ENCODE results near the gene INO80.

The INO80 gene

DNA sequence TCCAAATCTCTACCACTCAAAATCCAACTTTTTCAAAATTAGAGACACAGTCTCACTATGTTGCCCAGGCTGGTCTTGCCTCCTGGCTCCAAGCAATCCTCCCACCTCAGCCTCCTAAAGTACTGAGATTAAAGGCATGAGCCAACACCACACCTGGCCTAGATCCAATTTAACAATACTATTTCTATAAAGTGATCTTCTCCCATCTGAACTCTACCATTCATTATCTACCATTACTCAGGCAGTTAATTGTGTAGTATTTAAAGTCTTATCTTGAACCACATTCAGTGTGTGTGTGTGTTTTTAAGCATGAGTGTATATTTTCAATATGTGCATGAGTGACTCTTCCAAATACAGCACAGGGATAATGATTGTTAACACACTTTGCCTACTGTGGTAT, 77.0 kb downstream of the INO80 start:
- no peak for DNase-seq

- DNase-seq: no peak
Observed at GRCh38 chr15:41032079-41032328, 84.1 kb downstream of the INO80 start.

GRCh38 chr15:41031232-41032078, 84.6 kb downstream of the INO80 start:
- DNase-seq: no peak

- DNase-seq: no peak
Observed at GRCh38 chr15:41028853-41029252, 87.2 kb downstream of the INO80 start.

DNA sequence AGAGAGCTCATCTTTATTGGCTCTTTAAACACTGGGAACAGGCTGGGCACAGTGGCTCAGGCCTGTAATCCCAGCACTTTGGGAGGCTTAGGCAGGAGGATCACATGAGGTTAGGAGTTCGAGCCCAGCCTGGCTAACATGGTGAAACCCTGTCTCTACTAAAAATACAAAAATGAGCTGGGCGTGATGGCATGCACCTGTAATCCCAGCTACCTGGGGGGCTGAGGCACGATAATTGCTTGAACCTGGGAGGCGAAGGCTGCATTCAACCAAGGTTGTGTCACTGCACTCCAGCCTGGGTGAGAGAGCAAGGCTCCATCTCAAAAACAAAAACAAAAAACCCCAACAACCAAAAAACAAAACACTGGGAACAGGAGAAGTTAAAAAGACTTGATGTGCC, 90.7 kb downstream of the INO80 start:
- DNase-seq: no peak

- no peak for DNase-seq
Observed at GRCh38 chr15:41024885-41025284, 91.2 kb downstream of the INO80 start.

DNA sequence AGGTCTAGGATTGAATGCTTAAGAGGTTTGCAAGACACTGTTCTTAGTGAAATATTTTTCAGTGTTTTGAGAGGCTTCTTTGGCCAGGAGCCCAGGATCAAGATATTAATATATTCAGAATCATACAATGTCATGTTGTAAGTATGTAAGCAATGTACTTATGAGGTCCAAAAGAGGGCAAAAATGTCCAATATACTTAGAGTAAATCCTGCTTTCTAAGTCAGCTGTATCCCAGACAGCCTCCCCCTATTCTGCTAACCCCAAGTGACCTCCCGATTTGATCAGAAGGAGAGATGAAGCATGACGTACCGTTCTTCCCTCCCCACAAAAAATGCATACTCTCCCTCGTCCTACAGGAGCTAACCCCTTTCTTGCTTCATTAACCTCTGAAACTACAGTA, 91.9 kb downstream of the INO80 start:
- DNase-seq: no peak

DNA sequence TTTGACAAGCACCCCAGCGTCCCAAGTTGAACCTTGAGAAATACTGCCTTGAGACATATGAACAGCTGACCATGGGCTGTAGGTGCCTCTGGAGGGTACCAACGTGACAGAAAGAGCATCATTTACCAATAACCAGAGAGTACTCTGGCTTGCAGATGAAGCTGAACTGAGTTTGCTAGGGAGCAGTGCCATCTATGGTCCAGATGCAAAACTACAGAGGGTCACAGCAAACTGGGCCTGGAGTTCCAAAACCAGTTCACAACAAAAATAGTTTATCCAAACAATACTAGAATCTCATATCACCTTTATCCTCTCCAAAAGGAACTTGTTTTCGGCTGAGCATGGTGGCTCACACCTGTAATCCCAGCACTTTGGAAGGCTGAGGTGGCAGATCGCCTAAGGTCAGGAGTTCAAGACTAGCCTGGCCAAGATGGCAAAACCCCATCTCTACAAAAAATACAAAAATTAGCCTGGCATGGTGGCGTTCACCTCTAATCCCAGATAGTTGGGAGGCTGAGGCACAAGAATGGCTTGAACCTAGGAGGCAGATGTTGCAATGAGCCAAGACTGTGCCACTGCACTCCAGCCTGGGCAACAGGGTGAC, 93.5 kb downstream of the INO80 start:
- DNase-seq: no peak

DNA sequence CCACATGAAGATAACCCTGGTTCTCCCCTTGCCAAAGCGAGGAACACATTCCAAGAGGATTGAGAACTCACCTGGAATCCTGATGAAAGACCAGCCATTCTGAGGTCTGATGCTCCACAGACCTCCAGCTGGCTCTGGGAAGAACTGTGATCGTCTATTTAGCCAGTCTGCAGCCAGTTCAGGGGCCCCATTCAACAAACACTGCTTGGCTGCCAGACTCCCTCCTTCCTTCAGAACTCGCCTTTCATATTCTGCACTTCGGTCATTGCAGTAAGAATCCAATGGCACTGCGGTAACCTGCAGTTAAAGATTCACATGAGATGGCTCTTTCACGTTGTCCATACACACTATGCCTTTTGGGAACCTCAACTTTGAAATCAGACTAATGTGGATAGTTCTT, 95.3 kb downstream of the INO80 start:
- DNase-seq: no peak

GRCh38 chr15:41020311-41020710, 95.8 kb downstream of the INO80 start:
- DNase-seq: no peak

DNA sequence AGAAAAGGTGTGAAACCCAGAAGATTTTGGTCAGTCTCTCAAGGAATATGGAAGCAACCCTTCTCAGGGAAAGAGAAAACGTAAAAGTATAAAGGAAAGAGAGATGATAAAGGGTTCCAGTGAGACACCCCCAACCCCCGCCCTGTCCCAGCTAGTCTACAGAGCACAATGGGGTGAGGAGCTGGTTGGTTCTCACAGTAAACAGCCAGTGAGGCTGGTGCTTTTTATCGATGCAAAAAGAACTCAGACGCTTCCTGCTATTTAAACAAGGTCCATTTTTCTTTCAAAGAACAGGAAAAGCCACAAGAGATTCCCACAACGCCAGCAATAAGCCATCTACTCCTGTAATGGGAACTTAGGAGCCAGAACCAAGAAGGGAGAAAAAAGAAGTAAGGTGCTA, 96.9 kb downstream of the INO80 start:
- no peak for DNase-seq

DNA sequence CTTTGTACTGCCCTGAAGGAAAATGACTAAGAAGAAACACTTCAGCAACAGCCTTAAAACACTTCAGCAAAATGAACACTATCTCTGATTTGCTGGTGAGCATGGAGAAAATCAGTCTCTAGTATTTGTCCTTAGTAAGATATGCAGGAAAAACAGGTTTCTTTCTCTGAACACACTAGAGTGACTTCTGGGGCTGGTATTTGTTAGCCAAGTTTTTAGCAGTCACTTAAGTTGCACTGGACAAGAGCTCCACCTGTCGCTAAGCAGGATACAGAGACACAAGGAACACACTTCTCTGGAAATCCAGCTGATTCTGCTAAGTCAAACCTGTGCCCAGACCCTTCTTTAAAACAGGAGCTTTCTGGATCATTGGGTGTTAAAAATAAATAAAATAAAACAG, 97.5 kb downstream of the INO80 start:
- DNase-seq: no peak

DNA sequence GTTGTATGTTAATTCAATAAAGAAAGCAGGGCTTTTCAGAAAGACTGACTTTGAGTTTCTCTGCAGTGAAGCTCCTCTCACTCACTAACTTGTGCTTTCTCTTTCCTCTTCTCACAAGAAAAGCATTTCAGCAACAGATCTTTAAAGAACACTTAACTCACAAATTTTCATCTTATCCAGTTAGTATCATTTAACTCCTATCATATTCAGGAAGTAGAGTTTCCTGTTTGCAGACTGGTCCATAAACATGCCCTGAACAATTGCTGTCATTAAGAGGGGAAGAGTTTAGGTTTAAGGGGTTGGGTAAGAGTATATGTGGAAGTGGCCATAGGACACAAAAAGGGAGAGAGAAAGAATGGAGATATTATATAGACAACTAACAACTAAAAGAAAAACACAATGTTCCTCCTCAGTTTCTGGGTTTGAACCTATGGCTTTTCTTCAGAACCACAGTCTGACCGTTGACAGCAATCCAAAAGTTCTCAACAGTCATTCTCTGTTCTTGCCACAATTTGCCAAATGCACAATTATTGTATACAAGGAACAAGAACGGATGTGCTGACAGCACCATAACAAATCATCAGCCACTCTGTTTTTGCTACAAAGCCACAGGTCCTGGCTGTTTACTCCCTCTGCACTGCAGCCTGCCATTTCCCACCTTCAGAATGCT, 98.9 kb downstream of the INO80 start:
- DNase-seq: no peak

- no peak for DNase-seq
Observed at GRCh38 chr15:41013691-41014414, 102.2 kb downstream of the INO80 start.

- DNase-seq: no peak
Observed at GRCh38 chr15:41011055-41011815, 104.8 kb downstream of the INO80 start.

GRCh38 chr15:41010345-41010744, 105.7 kb downstream of the INO80 start:
- no peak for DNase-seq

- no peak for DNase-seq
Observed at GRCh38 chr15:41006479-41006878, 109.6 kb downstream of the INO80 start.

GRCh38 chr15:41004490-41004889, 111.6 kb downstream of the INO80 start:
- DNase-seq: no peak

- DNase-seq: no peak
Observed at GRCh38 chr15:41001524-41002214, 114.4 kb downstream of the INO80 start.

GRCh38 chr15:40999190-40999589, 116.9 kb downstream of the INO80 start:
- DNase-seq: no peak

GRCh38 chr15:40995656-40996055, 120.4 kb downstream of the INO80 start:
- no peak for DNase-seq

- DNase-seq: no peak
Observed at GRCh38 chr15:40992825-40993224, 123.3 kb downstream of the INO80 start.

All from T1000 (cell line).